SK-N-SH (cell line): ENCODE data around the gene SCGB1D2. TPM values are rescaled to one million over a fixed set of nuclear protein-coding genes. Genes with fewer than 3 reads are reported as not detected.

Source experiments
- CTCF ChIA-PET: fragments of 300-600, 350-600 bp; formaldehyde crosslinking; extraction: SDS; loops from one replicate; lab custom pipeline; 2021; lab: Yijun Ruan, JAX
- POLR2A ChIA-PET: fragments of 350-600 bp; sonication (Branson Sonifier 250); formaldehyde crosslinking; extraction: SDS; loops from one replicate; lab custom pipeline; 2020; ENCODE audit warnings: antibody characterized with exemption, inconsistent platforms; lab: Yijun Ruan, JAX
- DNase-seq: peaks from one replicate; pipeline ENCODE4 v3.0.0; 2012
- H2AFZ ChIP-seq: fragments of 200-600 bp; sonication (generic); 2 replicates; pipeline ENCODE4 v1.8.1; 2016; ENCODE audit warnings: antibody characterized with exemption, mild to moderate bottlenecking, low read depth
- H3F3A ChIP-seq: fragments of 200-600 bp; sonication (generic); replicated peaks from 2 replicates; pipeline ENCODE3; 2016; ENCODE audit warnings: antibody characterized with exemption, mild to moderate bottlenecking; ENCODE audit not compliant: insufficient read depth
- H3K27ac ChIP-seq, 2 experiments: fragments of 200-500 bp in 1 of 2; fragments of 200-600 bp in 1 of 2; sonication (Bioruptor generic) in 1 of 2; sonication (generic), shearing (Covaris generic) in 1 of 2; 2 replicates each; pipeline versions ENCODE4 v1.5.1 to v1.6.1; 2014 to 2016; ENCODE audit warnings: low read depth in 2 of 2, inconsistent platforms in 1 of 2, low read length in 1 of 2, mild to moderate bottlenecking in 1 of 2, mixed read lengths in 1 of 2
- H3K27me3 ChIP-seq: fragments of 200-600 bp; sonication (generic), shearing (Covaris generic); 2 replicates; pipeline ENCODE4 v1.6.1; 2016; ENCODE audit warnings: mixed run types; ENCODE audit not compliant: insufficient read depth
- H3K36me3 ChIP-seq, 2 experiments: fragments of 200-500 bp in 1 of 2; fragments of 200-600 bp in 1 of 2; sonication (Bioruptor generic) in 1 of 2; sonication (generic) in 1 of 2; replicated peaks in 1 of 2; 2 replicates each; pipeline versions ENCODE3 to v1.5.1; 2014 to 2016; ENCODE audit warnings: low read length in 1 of 2, mild to moderate bottlenecking in 1 of 2; ENCODE audit not compliant: insufficient read depth in 2 of 2, control insufficient read depth in 1 of 2
- H3K4me1 ChIP-seq, 2 experiments: fragments of 200-500 bp in 1 of 2; fragments of 200-600 bp in 1 of 2; sonication (Bioruptor generic) in 1 of 2; sonication (generic), shearing (Covaris generic) in 1 of 2; 2 replicates each; pipeline versions ENCODE4 v1.5.1 to v1.6.1; 2014 to 2016; ENCODE audit warnings: low read depth in 1 of 2, low read length in 1 of 2, mixed run types in 1 of 2; ENCODE audit not compliant: insufficient read depth in 2 of 2, control insufficient read depth in 1 of 2
- H3K4me2 ChIP-seq: fragments of 200-600 bp; sonication (generic), shearing (Covaris generic); 2 replicates; pipeline ENCODE4 v1.6.1; 2017; ENCODE audit warnings: mixed run types
- H3K4me3 ChIP-seq, 2 experiments: fragments of 200-500 bp in 1 of 2; fragments of 200-600 bp in 1 of 2; sonication (Bioruptor generic) in 1 of 2; sonication (generic), shearing (Covaris generic) in 1 of 2; 2 replicates each; pipeline versions ENCODE4 v1.5.1 to v1.8.1; 2014 to 2016; ENCODE audit warnings: low read depth in 2 of 2, inconsistent platforms in 1 of 2, low read length in 1 of 2, mild to moderate bottlenecking in 1 of 2, mixed read lengths in 1 of 2, moderate library complexity in 1 of 2
- H3K79me2 ChIP-seq: fragments of 200-600 bp; sonication (generic); 2 replicates; pipeline ENCODE4 v1.8.1; 2017; ENCODE audit warnings: mild to moderate bottlenecking; ENCODE audit not compliant: insufficient read depth
- H3K9ac ChIP-seq: fragments of 200-600 bp; sonication (generic); 2 replicates; pipeline ENCODE4 v1.6.1; 2017; ENCODE audit warnings: mixed run types
- H3K9me2 ChIP-seq: fragments of 200-600 bp; sonication (generic); 2 replicates; pipeline ENCODE4 v1.6.1; 2017; ENCODE audit warnings: mixed run types
- H3K9me3 ChIP-seq: fragments of 200-600 bp; sonication (generic); 2 replicates; pipeline ENCODE4 v1.6.1; 2017; ENCODE audit warnings: mixed run types, mild to moderate bottlenecking, moderate library complexity
- H4K20me1 ChIP-seq: fragments of 200-600 bp; sonication (generic); 2 replicates; pipeline ENCODE4 v1.6.1; 2017; ENCODE audit warnings: mild to moderate bottlenecking, mixed run types; ENCODE audit not compliant: insufficient read depth
- CHD2 ChIP-seq: fragments of 150-350 bp; IDR thresholded peaks from 2 replicates; pipeline ENCODE4 v1.6.1; 2018; ENCODE audit warnings: low read length; ENCODE audit not compliant: partially characterized antibody
- ELF1 ChIP-seq: IDR thresholded peaks from 2 replicates; pipeline ENCODE4 v1.4.0; 2012
- EZH2phosphoT487 ChIP-seq: fragments of 200-600 bp; sonication (generic); IDR thresholded peaks from 2 replicates; pipeline ENCODE4 v1.6.1; 2017; ENCODE audit warnings: low read depth, mixed run types, mild to moderate bottlenecking, antibody characterized with exemption, moderate library complexity, borderline replicate concordance
- FOSL2 ChIP-seq: IDR thresholded peaks from 2 replicates; pipeline ENCODE4 v1.4.0; 2012; ENCODE audit warnings: low read depth, mild to moderate bottlenecking, moderate library complexity, borderline replicate concordance
- FOXJ3 ChIP-seq: sonication (generic); formaldehyde crosslinking; IDR thresholded peaks from 2 replicates; pipeline ENCODE4 v1.5.1; 2020; ENCODE audit warnings: mild to moderate bottlenecking, missing genetic modification reagents
- GABPA ChIP-seq: IDR thresholded peaks from 2 replicates; pipeline ENCODE4 v1.4.0; 2012; ENCODE audit warnings: low read depth, mild to moderate bottlenecking
- GATA2 ChIP-seq: sonication (generic); formaldehyde crosslinking; IDR thresholded peaks from 2 replicates; pipeline ENCODE4 v1.5.0; 2020; ENCODE audit warnings: mild to moderate bottlenecking, missing genetic modification reagents
- JUND ChIP-seq: IDR thresholded peaks from 2 replicates; pipeline ENCODE4 v1.4.0; 2012
- MAX ChIP-seq: IDR thresholded peaks from 2 replicates; pipeline ENCODE4 v1.4.0; 2012; ENCODE audit warnings: low read depth
- MEF2A ChIP-seq: IDR thresholded peaks from 2 replicates; pipeline ENCODE4 v1.4.0; 2012; ENCODE audit warnings: low read depth, borderline replicate concordance
- MXI1 ChIP-seq: IDR thresholded peaks from 2 replicates; pipeline ENCODE4 v1.6.1; 2012; ENCODE audit warnings: mild to moderate bottlenecking, low read depth, low read length, improper control_type of control experiment
- NRF1 ChIP-seq: IDR thresholded peaks from 2 replicates; pipeline ENCODE4 v1.6.1; 2012; ENCODE audit warnings: low read depth, mild to moderate bottlenecking, low read length
- POLR2AphosphoS5 ChIP-seq: IDR thresholded peaks from 2 replicates; pipeline ENCODE4 v1.6.1; 2012; ENCODE audit warnings: low read depth, low read length
- RAD21 ChIP-seq: IDR thresholded peaks from 2 replicates; pipeline ENCODE4 v1.6.1; 2012; ENCODE audit warnings: mild to moderate bottlenecking, low read length
- RCOR1 ChIP-seq: fragments of 150-350 bp; IDR thresholded peaks from 2 replicates; pipeline ENCODE4 v1.6.1; 2017; ENCODE audit warnings: antibody characterized with exemption, low read length
- RFX5 ChIP-seq: IDR thresholded peaks from 2 replicates; pipeline ENCODE4 v1.6.1; 2012; ENCODE audit warnings: mild to moderate bottlenecking, improper control_type of control experiment, low read length
- RXRA ChIP-seq: IDR thresholded peaks from 2 replicates; pipeline ENCODE4 v1.4.0; 2012; ENCODE audit warnings: low read depth, mild to moderate bottlenecking, borderline replicate concordance
- SIN3A ChIP-seq: IDR thresholded peaks from 2 replicates; pipeline ENCODE4 v1.6.1; 2012; ENCODE audit warnings: low read depth, mild to moderate bottlenecking, low read length, moderate library complexity, borderline replicate concordance
- SMC3 ChIP-seq: IDR thresholded peaks from 2 replicates; pipeline ENCODE4 v1.6.1; 2012; ENCODE audit warnings: low read depth, low read length, improper control_type of control experiment
- TAF1 ChIP-seq: IDR thresholded peaks from 2 replicates; pipeline ENCODE4 v1.6.1; 2012; ENCODE audit warnings: low read depth, mild to moderate bottlenecking, low read length, moderate library complexity, borderline replicate concordance
- TCF12 ChIP-seq: IDR thresholded peaks from 2 replicates; pipeline ENCODE4 v1.4.0; 2012
- TEAD4 ChIP-seq: IDR thresholded peaks from 2 replicates; pipeline ENCODE4 v1.4.0; 2012; ENCODE audit warnings: mild to moderate bottlenecking, borderline replicate concordance; ENCODE audit not compliant: insufficient read depth
- YY1 ChIP-seq: IDR thresholded peaks from 2 replicates; pipeline ENCODE4 v1.4.0; 2012; ENCODE audit warnings: low read depth, mild to moderate bottlenecking
- WGBS: methylation state at CpG from one replicate; pipeline ENCODE4 v1.1.6; 2017; ENCODE audit warnings: low lambda C conversion rate; 5-methylcytosine and 5-hydroxymethylcytosine counted together
- polyA plus RNA-seq, 3 experiments: library from polyadenylated mRNA; depleted of rRNA; stranded (reverse); fragments of >200 nt; gene quantifications; 2 replicates each; pipeline ENCODE4 v1.2.3, GENCODE V29; 2012
- TF ChIP-seq, protein P1 (sequence below): IDR thresholded peaks from 2 replicates; pipeline ENCODE4 v1.4.0; 2012; ENCODE audit warnings: low read depth, borderline replicate concordance
- TF ChIP-seq, protein P2 (sequence below): fragments of 200-600 bp; sonication (generic); IDR thresholded peaks from 2 replicates; pipeline ENCODE4 v1.6.1; 2017; ENCODE audit warnings: antibody characterized with exemption, mild to moderate bottlenecking, moderate library complexity
- TF ChIP-seq, protein P3 (sequence below): IDR thresholded peaks from 2 replicates; pipeline ENCODE4; 2012

SCGB1D2 gene
- polyA plus RNA-seq, 1 of the 3 experiments (the other 2 are of a cell fraction) = not detected

GRCh38 chr11:62260261-62260953 lies 18.4 kb downstream of the SCGB1D2 start:
- CTCF ChIA-PET = interaction anchor here (1.0 kb wide), 1 partner anchor 51 kb away, joined by 7 read pairs; no protein-coding TSS in a partner anchor
- Histone ChIP-seq H3K9ac (no peak overlapping the region), H3F3A (no peaks in the 10 kb centered on the region), H3K79me2 (no peaks in the 10 kb centered on the region), H4K20me1 (no peaks in the 10 kb centered on the region), H3K27ac (no peak overlapping the region), H3K9me3 (no peaks in the 10 kb centered on the region), H3K27me3 (no peaks in the 10 kb centered on the region; the same call in 1 of the 2 replicates), H2AFZ (no peak overlapping the region), H3K36me3 (no peaks in the 10 kb centered on the region)
- no peak for DNase-seq
- TF ChIP-seq ELF1 (no peak), NRF1 (no peak), MAX (no peak), JUND (no peak), TAF1 (no peak), TCF12 (no peak), CHD2 (no peak), SIN3A (no peak), GABPA (no peak), GATA2 (CRISPR knock-in tag) (no peak), MXI1 (no peak), RFX5 (no peak), SMC3 (no peak), MEF2A (no peak), TEAD4 (no peak), EZH2phosphoT487 (no peak), FOSL2 (no peak)
- TF ChIP-seq, protein P1, sequence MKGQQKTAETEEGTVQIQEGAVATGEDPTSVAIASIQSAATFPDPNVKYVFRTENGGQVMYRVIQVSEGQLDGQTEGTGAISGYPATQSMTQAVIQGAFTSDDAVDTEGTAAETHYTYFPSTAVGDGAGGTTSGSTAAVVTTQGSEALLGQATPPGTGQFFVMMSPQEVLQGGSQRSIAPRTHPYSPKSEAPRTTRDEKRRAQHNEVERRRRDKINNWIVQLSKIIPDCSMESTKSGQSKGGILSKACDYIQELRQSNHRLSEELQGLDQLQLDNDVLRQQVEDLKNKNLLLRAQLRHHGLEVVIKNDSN = no peak
- TF ChIP-seq, all 33 proteins: peak for 0
- no peaks in the 10 kb centered on the region for H3K4me1 ChIP-seq
- WGBS = 29% methylated on average over 6 of the region's 6 CpGs
- POLR2A ChIA-PET = no interaction called here
- no peaks in the 10 kb centered on the region for H3K9me2 ChIP-seq
- no peak overlapping the region for H3K4me2 ChIP-seq
- no peak overlapping the region for H3K4me3 ChIP-seq

- H3K36me3 ChIP-seq = no peaks in the 10 kb centered on the region
- no peaks in the 10 kb centered on the region; the same call in 1 of the 2 replicates for H3K27me3 ChIP-seq
- no peak overlapping the region for H3K4me2 ChIP-seq
- H3K9me2 ChIP-seq = no peaks in the 10 kb centered on the region
- no peaks in the 10 kb centered on the region for H3F3A ChIP-seq
- H3K9ac ChIP-seq = no peak overlapping the region
- no peaks in the 10 kb centered on the region for H3K4me1 ChIP-seq
- no peaks in the 10 kb centered on the region for H3K79me2 ChIP-seq
- no peak overlapping the region for H2AFZ ChIP-seq
- CTCF ChIA-PET = interaction anchor here (0.9 to 1.2 kb wide), 2 partner anchors 21 to 47 kb away, joined by 3 read pairs; no protein-coding TSS in a partner anchor
- DNase-seq = no peak
- H3K9me3 ChIP-seq = no peaks in the 10 kb centered on the region
- H4K20me1 ChIP-seq = no peaks in the 10 kb centered on the region
- WGBS = 6% methylated on average over 1 of the region's 1 CpG
- POLR2A ChIA-PET = no interaction called here
- H3K27ac ChIP-seq = no peak overlapping the region
- H3K4me3 ChIP-seq = no peak overlapping the region
- no peak for TF ChIP-seq YY1
- TF ChIP-seq, protein P1 = no peak
- TF ChIP-seq ELF1 = no peak
- TF ChIP-seq FOXJ3 = no peak
- TF ChIP-seq TCF12 = no peak
- no peak for TF ChIP-seq JUND
- no peak for TF ChIP-seq RCOR1
- no peak for TF ChIP-seq RXRA
- TF ChIP-seq, protein P2, sequence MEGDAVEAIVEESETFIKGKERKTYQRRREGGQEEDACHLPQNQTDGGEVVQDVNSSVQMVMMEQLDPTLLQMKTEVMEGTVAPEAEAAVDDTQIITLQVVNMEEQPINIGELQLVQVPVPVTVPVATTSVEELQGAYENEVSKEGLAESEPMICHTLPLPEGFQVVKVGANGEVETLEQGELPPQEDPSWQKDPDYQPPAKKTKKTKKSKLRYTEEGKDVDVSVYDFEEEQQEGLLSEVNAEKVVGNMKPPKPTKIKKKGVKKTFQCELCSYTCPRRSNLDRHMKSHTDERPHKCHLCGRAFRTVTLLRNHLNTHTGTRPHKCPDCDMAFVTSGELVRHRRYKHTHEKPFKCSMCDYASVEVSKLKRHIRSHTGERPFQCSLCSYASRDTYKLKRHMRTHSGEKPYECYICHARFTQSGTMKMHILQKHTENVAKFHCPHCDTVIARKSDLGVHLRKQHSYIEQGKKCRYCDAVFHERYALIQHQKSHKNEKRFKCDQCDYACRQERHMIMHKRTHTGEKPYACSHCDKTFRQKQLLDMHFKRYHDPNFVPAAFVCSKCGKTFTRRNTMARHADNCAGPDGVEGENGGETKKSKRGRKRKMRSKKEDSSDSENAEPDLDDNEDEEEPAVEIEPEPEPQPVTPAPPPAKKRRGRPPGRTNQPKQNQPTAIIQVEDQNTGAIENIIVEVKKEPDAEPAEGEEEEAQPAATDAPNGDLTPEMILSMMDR = no peak
- no peak for TF ChIP-seq RAD21
- TF ChIP-seq POLR2AphosphoS5 = no peak
- TF ChIP-seq, protein P3, sequence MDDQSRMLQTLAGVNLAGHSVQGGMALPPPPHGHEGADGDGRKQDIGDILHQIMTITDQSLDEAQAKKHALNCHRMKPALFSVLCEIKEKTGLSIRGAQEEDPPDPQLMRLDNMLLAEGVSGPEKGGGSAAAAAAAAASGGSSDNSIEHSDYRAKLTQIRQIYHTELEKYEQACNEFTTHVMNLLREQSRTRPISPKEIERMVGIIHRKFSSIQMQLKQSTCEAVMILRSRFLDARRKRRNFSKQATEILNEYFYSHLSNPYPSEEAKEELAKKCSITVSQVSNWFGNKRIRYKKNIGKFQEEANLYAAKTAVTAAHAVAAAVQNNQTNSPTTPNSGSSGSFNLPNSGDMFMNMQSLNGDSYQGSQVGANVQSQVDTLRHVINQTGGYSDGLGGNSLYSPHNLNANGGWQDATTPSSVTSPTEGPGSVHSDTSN = no peak
Observed at GRCh38 chr11:62264004-62264403, 22.0 kb downstream of the SCGB1D2 start.
